ENCODE measurements around the gene IMMP2L.
A peak's percentile ranks its signal among the peaks of the same experiment; 100 is the strongest.

IMMP2L gene

GRCh38 chr7:111383133-111383532 lies 179.2 kb downstream of the IMMP2L start:
- Mint-ChIP-seq H3K9me3 (no peaks in the 10 kb centered on the region), H3K27me3 (ENCODE audit: low read depth) (no peaks in the 10 kb centered on the region), H3K4me1 (no peaks in the 10 kb centered on the region), H3K4me3 (no peak overlapping the region), H3K27ac (no peak overlapping the region), H3K36me3 (ENCODE audit: low read depth) (no peaks in the 10 kb centered on the region)
- TF ChIP-seq, protein P1, sequence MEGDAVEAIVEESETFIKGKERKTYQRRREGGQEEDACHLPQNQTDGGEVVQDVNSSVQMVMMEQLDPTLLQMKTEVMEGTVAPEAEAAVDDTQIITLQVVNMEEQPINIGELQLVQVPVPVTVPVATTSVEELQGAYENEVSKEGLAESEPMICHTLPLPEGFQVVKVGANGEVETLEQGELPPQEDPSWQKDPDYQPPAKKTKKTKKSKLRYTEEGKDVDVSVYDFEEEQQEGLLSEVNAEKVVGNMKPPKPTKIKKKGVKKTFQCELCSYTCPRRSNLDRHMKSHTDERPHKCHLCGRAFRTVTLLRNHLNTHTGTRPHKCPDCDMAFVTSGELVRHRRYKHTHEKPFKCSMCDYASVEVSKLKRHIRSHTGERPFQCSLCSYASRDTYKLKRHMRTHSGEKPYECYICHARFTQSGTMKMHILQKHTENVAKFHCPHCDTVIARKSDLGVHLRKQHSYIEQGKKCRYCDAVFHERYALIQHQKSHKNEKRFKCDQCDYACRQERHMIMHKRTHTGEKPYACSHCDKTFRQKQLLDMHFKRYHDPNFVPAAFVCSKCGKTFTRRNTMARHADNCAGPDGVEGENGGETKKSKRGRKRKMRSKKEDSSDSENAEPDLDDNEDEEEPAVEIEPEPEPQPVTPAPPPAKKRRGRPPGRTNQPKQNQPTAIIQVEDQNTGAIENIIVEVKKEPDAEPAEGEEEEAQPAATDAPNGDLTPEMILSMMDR (IDR thresholded peaks at IDR 0.05; ENCODE audit: unreplicated experiment in 3 of 3): no peak

DNA sequence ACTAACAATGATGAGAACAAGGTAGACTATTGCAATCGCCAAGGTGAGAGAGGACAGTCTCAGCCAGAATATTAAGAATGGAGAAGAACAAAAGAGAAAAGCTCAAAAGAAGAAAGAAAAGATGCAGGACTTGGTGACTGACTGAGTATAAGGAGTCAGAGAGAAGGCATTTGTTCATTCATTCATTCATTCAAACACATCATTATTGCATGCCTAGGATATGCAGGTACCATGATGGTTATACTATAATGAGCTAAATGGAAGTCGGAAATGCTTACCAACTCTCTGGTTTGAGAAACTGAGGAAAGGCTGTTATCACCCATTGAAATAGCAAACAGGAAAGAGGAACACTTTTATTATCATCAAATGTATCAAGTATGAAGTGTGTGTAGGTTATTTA lies 180.7 kb downstream of the IMMP2L start:
- H3K4me1 Mint-ChIP-seq: no peaks in the 10 kb centered on the region
- TF ChIP-seq, protein P1 (IDR thresholded peaks at IDR 0.05; ENCODE audit: unreplicated experiment in 3 of 3): no peak
- no peaks in the 10 kb centered on the region for H3K36me3 Mint-ChIP-seq (ENCODE audit: low read depth)
- no peaks in the 10 kb centered on the region for H3K27me3 Mint-ChIP-seq (ENCODE audit: low read depth)
- H3K9me3 Mint-ChIP-seq: no peaks in the 10 kb centered on the region
- H3K4me3 Mint-ChIP-seq: no peak overlapping the region
- H3K27ac Mint-ChIP-seq: peak overlapping the region in 1 of 3 experiments; percentile 43

GRCh38 chr7:111380945-111381344 lies 181.3 kb downstream of the IMMP2L start:
- no peaks in the 10 kb centered on the region for H3K36me3 Mint-ChIP-seq (ENCODE audit: low read depth)
- peak overlapping the region in 1 of 3 experiments; percentile 43 for H3K27ac Mint-ChIP-seq
- TF ChIP-seq, protein P1 (IDR thresholded peaks at IDR 0.05; ENCODE audit: unreplicated experiment in 3 of 3): no peak
- H3K4me1 Mint-ChIP-seq: no peaks in the 10 kb centered on the region
- H3K9me3 Mint-ChIP-seq: no peaks in the 10 kb centered on the region
- no peaks in the 10 kb centered on the region for H3K27me3 Mint-ChIP-seq (ENCODE audit: low read depth)
- no peak overlapping the region for H3K4me3 Mint-ChIP-seq

- Mint-ChIP-seq H3K27ac (no peak overlapping the region), H3K27me3 (ENCODE audit: low read depth) (no peaks in the 10 kb centered on the region), H3K9me3 (no peaks in the 10 kb centered on the region), H3K4me3 (no peak overlapping the region), H3K36me3 (ENCODE audit: low read depth) (no peaks in the 10 kb centered on the region), H3K4me1 (no peaks in the 10 kb centered on the region)
- TF ChIP-seq, protein P1 (IDR thresholded peaks at IDR 0.05; ENCODE audit: unreplicated experiment in 3 of 3): no peak
These were observed 188.3 kb downstream of the IMMP2L start for GRCh38 chr7:111374027-111374426.

- no peaks in the 10 kb centered on the region for H3K36me3 Mint-ChIP-seq (ENCODE audit: low read depth)
- no peak overlapping the region for H3K27ac Mint-ChIP-seq
- no peaks in the 10 kb centered on the region for H3K4me1 Mint-ChIP-seq
- no peak overlapping the region for H3K4me3 Mint-ChIP-seq
- TF ChIP-seq, protein P1 (IDR thresholded peaks at IDR 0.05; ENCODE audit: unreplicated experiment in 3 of 3): no peak
- H3K27me3 Mint-ChIP-seq (ENCODE audit: low read depth): no peaks in the 10 kb centered on the region
- no peaks in the 10 kb centered on the region for H3K9me3 Mint-ChIP-seq
These were observed 190.9 kb downstream of the IMMP2L start for GRCh38 chr7:111371437-111371836.

DNA sequence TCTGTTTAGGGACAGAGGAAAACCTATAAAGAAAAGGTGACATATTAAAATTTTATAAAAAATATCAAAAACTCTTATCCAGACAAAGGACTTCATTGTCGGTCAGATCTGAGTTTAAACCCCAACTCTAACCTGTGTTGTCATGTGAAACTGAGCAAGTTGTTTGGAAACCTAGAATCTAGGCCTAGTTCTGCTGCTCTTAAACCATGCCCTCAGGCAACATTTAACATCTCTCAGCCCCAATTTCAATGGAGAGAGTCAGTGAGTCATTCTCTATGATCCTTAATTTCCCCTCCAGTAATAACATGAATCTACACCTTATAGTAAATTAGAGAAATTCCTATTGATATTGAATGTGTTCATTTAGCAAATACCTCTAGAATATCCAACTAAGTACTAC lies 192.3 kb downstream of the IMMP2L start:
- H3K9me3 Mint-ChIP-seq: no peaks in the 10 kb centered on the region
- H3K4me3 Mint-ChIP-seq: no peak overlapping the region
- H3K4me1 Mint-ChIP-seq: no peaks in the 10 kb centered on the region
- H3K27me3 Mint-ChIP-seq (ENCODE audit: low read depth): no peaks in the 10 kb centered on the region
- TF ChIP-seq, protein P1 (IDR thresholded peaks at IDR 0.05; ENCODE audit: unreplicated experiment in 3 of 3): no peak
- H3K36me3 Mint-ChIP-seq (ENCODE audit: low read depth): no peaks in the 10 kb centered on the region
- no peak overlapping the region for H3K27ac Mint-ChIP-seq
